HG03045 (cell line): ENCODE measurements around the gene ADGRG1.
"Not testable (repeated sequence)": the region's sequence is repeated elsewhere in the genome, so short reads cannot be mapped to it uniquely, and the experiment has no call there.

Experiments
- ATAC-seq: cut with Tn5 transposase; IDR thresholded peaks from one replicate; pipeline ENCODE4 v1.9.1; 2021; ENCODE audit warnings: mild to moderate bottlenecking, moderate library complexity; ENCODE audit not compliant: unreplicated experiment

Gene ADGRG1

GRCh38 chr16:57663917-57664661 is 35.7 kb downstream of the ADGRG1 start:
- ATAC-seq = no peak

- ATAC-seq = no peak
These were observed 36.2 kb downstream of the ADGRG1 start for GRCh38 chr16:57664662-57665025.

DNA sequence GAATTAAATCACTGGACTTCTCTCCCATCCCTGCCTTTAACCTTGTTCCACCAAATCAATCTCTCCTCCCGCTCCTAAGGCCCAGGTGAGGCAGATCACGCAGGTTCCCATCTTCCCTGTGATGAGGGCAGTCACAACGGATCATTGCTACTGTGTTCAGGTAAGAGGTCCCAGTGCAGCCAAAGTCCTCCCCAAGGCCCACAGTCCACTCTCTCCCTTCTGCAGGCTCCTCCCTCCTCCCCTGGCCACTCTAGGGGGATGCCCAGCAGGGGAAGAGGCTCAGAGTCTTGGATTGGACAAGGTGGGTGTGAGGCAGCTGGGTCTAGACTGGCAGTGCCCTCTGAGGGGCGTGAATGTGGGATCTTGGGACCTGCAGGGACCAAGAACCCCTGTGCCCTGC is 37.1 kb downstream of the ADGRG1 start:
- ATAC-seq = no peak

DNA sequence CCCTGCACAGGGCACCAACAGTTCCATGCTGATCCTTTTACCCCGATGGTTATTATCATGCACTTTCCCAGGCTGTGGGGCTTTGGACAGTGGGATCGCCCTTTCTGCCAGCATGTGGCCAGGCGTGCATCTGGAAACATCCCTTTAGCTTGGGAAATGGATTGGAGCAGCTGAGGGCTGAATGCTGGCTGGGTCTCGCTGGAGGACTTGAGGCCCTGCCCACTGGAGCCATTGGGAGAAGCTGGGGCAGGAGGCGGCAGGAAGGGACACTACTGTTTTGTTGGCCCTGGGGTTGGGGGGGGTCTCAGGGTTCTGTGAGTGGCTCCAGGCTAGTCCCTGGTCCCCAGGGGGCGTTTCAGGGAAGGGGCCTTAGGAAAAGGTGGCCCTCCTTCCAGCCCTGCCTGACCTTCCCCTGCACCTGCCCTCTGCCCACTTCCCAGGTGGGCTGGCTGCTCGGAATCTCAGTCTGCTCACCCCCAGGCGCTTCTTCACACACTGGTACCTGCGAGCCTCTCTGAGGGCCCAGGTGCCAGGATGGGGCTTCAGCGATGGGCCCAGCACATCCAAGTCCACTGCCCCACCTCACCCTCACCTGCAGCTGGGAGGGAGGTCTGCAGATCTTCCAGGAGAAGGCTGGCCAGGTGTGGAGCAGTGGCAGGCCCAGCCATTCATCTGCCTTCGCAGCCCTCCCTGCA is 38.1 kb downstream of the ADGRG1 start:
- no peak for ATAC-seq

DNA sequence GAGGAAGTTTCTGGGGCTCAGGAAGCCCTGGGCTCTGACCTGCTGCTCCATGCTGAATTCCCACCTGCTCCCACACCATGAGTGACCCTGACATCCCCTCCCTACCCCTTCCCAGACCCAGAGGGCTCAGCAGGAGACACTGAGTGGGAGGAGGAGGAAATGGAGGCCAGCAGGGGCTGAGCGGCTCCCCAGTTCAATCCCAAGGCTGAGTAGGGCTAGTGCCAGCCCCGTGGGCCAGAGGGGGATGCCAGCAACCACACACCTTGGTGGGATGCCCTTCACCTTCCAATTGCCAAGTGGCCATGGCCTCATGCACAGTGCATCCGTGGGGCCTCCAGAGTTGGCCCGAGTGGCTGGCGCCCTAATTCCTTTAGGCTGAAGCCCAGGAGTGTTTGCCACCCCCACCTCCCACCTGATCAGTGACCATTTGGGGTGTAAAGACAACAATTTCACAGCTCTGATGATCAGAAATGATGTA is 38.7 kb downstream of the ADGRG1 start:
- ATAC-seq = no peak

DNA sequence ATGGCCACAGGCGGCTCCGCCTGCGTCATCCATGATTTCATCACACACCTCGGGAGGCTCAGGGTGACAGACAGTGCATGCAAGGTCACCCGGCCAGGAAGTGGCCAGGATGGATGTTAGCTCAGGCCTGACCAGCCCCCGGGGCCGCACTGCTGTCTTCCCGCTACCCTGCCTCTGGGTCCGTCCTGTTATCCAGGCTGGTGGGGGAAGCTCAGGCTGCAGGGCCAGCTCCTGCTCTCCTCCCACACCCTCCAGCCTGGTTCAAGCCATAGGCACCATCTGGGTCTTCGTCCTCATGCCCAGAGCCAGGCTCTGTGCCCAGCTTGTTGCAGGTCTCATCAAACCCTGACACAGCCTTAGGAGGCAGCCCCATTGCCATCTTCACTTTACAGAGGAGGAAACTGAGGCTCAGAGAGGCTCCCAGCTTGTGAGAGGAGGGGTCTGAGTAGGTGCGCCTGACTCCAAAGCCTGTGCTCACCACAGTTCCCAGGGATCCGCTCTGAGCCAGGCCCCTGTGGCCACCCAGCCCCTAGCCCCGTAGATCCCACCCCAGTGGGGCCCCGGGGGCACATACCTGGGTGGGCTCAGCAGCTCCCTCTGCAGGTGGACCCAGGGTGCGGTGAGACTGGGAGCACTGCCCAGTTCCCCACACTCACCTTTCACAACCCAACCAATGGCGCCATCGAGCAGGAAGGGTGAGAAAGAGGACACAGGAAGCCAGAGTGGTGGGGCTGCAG is 39.3 kb downstream of the ADGRG1 start:
- no peak for ATAC-seq

- ATAC-seq = no peak
These were observed 39.8 kb downstream of the ADGRG1 start, which contains the start of gene ADGRG3 for GRCh38 chr16:57668263-57668571. TSS of gene ADGRG3 (plus strand) at chr16:57668306. CDS start at chr16:57668348, 42 bp downstream.

GRCh38 chr16:57668630-57669475 is 40.4 kb downstream of the ADGRG1 start:
- ATAC-seq = no peak

DNA sequence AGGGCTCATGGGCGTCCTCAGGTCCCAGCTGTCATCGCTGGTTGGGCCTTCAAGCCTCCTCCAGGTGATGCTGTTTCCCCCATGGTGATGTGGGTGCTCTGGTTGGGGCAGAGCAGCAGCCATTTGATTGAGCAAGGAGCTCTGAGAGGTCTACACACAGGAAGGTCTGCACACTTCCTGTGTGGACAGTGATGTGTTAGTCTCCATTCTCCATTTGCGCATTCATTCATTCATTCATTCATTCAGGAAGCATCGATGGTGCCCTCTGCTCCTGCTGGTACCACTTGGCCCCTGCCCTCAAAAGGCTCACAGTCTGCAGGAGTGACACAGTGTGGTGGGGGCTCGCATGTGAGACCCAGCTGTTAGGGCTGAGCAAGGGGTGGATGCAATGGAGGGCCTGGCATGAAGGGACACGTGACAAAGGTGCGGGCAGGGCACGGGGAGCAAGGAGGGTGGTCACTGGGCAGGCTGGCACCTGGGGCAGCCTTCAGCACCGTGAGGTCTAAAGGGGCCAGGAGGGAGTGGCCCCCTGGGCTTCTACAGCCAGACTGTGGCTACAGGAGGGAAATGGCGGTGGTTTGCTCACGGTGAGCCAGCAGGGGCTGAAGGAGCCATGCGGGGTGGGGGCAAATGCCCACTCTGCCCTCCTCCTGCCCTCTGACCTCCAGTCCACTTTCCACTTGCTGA is 41.2 kb downstream of the ADGRG1 start:
- no peak for ATAC-seq

- ATAC-seq = no peak
These were observed 41.8 kb downstream of the ADGRG1 start for GRCh38 chr16:57670196-57670595.

GRCh38 chr16:57671451-57671850 is 43.0 kb downstream of the ADGRG1 start:
- not testable (repeated sequence) for ATAC-seq

GRCh38 chr16:57672416-57672815 is 44.0 kb downstream of the ADGRG1 start:
- no peak for ATAC-seq

- no peak for ATAC-seq
These were observed 44.4 kb downstream of the ADGRG1 start for GRCh38 chr16:57672824-57673223.

- no peak for ATAC-seq
These were observed 47.5 kb downstream of the ADGRG1 start for GRCh38 chr16:57675741-57676551.

GRCh38 chr16:57676553-57677085 is 48.2 kb downstream of the ADGRG1 start:
- no peak for ATAC-seq

DNA sequence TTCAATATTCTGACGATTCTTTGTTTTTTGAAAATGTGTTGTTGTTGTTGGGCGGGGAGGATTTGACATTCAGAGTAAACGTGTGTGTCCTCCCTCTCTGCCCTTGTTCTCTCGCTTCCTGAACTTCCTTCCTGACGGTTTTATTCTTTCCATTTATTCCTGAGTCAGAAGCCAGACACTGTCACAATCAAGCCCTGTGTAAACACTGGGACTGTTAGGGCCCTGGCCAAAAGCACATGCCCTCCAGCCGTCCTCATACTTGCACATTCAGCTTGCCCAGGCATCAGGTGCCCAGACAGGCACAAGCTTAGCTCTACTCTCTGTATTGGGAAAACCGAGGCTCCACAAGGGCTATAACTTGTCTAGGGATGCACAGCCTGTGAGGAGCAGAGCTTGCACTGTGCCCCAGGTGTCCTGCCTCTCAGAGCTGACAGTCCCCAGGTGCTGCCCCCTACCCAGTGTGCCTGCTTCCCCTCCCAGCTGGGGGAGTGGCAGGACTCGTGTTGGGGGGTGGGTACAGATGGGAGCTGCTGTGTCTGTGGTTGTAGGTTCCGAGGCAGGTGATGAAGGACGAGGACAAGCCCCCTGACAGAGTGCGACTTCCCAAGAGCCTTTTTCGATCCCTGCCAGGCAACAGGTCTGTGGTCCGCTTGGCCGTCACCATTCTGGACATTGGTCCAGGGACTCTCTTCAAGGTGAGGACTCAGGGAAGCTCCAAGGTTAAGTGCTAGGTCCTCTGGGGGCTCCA is 49.4 kb downstream of the ADGRG1 start:
- no peak for ATAC-seq

GRCh38 chr16:57679016-57679415 is 50.6 kb downstream of the ADGRG1 start:
- ATAC-seq = no peak

DNA sequence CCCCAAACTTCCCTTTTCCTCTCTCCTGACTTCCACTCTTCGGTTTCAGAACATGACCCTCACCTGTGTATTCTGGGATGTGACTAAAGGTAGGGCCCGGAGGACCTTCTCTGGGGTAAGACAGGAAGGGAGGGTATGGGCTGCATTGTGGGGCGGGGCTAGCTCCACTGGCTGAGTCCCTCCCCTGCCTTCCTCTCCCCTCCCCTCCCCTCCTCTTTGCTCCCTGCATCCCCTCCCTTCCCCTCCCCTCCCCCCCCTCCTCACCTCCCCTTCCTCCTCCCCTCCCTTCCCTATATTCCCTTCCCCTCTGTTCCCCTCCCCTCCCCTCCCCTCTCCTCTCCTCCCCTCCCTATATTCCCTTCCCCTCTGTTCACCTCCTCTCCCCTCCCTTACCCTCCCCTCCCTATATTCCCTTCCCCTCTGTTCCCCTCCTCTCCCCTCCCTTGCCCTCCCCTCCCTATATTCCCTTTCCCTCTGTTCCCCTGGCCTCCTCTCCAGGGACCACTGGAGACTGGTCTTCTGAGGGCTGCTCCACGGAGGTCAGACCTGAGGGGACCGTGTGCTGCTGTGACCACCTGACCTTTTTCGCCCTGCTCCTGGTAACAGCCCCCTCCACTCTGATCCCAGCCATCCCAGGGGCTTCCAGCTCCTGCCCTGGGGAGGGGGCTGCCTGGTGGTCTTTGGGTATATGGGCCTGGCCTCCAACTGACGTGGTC is 51.5 kb downstream of the ADGRG1 start:
- no peak for ATAC-seq
